ENCODE measurements around the gene TSPAN11.

TSPAN11 gene

DNA sequence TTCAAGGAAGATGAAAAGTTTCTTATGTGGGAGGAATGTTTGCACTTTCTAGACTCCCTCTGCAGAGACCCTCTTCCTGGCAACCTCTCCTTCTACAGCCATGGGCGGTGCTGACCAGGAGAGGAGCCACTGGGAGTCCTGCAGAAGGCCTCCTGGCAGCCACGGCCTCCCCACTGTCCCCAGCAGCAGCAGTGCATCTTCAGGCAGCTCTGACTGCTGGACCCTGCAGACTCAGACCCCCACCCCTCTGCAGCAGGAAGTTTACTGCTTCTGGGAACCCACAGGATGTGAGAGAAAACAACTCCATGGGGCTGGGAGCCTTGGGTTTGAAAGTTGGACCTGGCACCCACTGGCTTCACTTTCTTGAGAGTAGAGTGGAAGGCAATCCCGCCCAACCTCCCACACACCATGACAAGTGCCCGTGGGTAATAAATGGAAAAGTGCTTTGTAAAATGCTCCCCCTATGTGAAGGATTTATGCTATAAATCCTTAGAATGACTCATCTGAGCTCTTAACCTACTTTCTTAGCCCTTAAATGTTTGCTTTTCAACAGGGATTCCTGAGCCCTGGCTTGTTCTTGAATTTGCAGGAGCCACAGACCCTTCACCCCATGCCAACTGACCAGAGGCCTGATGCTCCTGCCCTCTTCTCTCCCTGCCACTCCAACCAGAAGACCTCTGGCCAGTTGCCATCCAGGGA lies 109.6 kb downstream of the TSPAN11 start:
- no peak overlapping the region for H3K4me3 ChIP-seq (ENCODE audit: control insufficient read depth, low read depth, low read length)
- no peak for DNase-seq (ENCODE audit: low read depth)
- TF ChIP-seq, protein P1, sequence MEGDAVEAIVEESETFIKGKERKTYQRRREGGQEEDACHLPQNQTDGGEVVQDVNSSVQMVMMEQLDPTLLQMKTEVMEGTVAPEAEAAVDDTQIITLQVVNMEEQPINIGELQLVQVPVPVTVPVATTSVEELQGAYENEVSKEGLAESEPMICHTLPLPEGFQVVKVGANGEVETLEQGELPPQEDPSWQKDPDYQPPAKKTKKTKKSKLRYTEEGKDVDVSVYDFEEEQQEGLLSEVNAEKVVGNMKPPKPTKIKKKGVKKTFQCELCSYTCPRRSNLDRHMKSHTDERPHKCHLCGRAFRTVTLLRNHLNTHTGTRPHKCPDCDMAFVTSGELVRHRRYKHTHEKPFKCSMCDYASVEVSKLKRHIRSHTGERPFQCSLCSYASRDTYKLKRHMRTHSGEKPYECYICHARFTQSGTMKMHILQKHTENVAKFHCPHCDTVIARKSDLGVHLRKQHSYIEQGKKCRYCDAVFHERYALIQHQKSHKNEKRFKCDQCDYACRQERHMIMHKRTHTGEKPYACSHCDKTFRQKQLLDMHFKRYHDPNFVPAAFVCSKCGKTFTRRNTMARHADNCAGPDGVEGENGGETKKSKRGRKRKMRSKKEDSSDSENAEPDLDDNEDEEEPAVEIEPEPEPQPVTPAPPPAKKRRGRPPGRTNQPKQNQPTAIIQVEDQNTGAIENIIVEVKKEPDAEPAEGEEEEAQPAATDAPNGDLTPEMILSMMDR (IDR thresholded peaks at IDR 0.05; ENCODE audit: control insufficient read depth, insufficient read depth, low read depth, low read length, missing control alignments) = no peak

DNA sequence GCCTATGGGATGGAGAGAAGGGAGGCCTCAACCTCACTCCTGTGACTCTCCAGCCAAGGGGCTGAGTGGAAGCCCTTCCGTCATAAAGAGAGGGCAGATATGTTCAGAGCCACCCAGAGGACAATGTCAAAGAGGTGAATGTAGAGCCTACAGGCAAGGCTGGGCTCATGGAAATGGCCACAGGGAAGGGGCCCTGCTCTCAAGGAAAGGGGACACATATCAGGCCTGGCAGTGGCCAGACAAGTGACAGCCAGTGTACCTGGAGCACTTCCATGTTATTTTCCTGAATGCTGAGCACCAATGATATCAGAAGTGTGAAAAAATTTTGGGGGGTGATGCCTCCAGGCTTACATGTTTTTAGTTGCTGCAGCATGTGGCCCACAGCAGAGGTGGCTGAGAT lies 110.5 kb downstream of the TSPAN11 start:
- no peak for DNase-seq (ENCODE audit: low read depth)
- no peak overlapping the region for H3K4me3 ChIP-seq (ENCODE audit: control insufficient read depth, low read depth, low read length)
- TF ChIP-seq, protein P1 (IDR thresholded peaks at IDR 0.05; ENCODE audit: control insufficient read depth, insufficient read depth, low read depth, low read length, missing control alignments) = no peak

DNA sequence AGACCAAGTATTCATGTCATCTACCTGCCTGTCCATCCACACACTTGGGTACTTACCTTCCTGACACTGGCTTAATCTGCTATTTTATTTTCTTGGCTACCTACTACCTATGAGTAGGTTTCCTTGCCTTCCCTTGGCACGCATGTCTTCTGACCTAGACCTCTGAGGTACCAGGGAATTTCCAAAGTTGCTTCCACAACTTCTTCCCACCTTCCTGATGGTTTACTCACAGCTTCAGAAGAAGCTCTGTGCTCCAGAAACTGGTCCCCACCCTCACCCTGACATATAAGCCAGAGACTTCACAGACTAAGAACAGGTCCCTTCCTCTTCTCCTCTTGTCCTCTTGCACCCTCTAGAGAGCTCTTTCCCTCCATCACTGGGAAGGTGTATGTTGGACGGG lies 111.4 kb downstream of the TSPAN11 start:
- no peak overlapping the region for H3K4me3 ChIP-seq (ENCODE audit: control insufficient read depth, low read depth, low read length)
- DNase-seq (ENCODE audit: low read depth) = no peak
- TF ChIP-seq, protein P1 (IDR thresholded peaks at IDR 0.05; ENCODE audit: control insufficient read depth, insufficient read depth, low read depth, low read length, missing control alignments) = no peak

DNA sequence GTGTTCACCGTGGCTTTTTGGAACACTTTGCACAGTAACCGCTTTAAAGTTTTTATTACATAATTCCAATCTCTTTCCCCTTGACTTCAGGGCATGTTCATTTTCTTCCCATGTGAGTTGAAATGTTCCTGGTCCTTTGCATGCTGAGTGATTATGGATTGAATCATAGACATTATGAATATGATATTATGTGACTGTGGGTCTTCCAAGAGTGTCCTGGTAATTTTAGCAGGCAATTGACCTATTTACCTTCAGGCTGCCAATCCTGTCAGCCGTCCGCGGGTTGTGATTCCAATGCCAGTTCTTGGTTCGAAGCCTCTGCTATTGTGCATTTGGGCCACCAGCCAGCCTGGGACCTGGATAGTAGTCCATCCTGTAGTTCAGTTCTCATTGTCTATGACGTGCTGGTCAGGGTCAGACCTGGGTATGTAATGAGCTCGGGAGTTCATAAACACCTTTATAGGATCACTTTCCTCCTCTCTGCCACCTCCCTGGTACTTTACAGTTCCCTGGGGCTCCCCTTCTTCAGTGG lies 114.6 kb downstream of the TSPAN11 start:
- H3K4me3 ChIP-seq (ENCODE audit: control insufficient read depth, low read depth, low read length) = no peak overlapping the region
- DNase-seq (ENCODE audit: low read depth) = no peak
- TF ChIP-seq, protein P1 (IDR thresholded peaks at IDR 0.05; ENCODE audit: control insufficient read depth, insufficient read depth, low read depth, low read length, missing control alignments) = no peak

Measured in AG09309 (cell line).